Measurements from ENCODE around the gene TSPAN3. TPM values are rescaled to one million over a fixed set of nuclear protein-coding genes. Genes with fewer than 3 reads are reported as not detected.
A peak's percentile ranks its signal among the peaks of the same experiment; 100 is the strongest.

Gene TSPAN3
- total RNA-seq, 2 experiments from 2014 or later: 25.6 to 27.0 TPM

DNA sequence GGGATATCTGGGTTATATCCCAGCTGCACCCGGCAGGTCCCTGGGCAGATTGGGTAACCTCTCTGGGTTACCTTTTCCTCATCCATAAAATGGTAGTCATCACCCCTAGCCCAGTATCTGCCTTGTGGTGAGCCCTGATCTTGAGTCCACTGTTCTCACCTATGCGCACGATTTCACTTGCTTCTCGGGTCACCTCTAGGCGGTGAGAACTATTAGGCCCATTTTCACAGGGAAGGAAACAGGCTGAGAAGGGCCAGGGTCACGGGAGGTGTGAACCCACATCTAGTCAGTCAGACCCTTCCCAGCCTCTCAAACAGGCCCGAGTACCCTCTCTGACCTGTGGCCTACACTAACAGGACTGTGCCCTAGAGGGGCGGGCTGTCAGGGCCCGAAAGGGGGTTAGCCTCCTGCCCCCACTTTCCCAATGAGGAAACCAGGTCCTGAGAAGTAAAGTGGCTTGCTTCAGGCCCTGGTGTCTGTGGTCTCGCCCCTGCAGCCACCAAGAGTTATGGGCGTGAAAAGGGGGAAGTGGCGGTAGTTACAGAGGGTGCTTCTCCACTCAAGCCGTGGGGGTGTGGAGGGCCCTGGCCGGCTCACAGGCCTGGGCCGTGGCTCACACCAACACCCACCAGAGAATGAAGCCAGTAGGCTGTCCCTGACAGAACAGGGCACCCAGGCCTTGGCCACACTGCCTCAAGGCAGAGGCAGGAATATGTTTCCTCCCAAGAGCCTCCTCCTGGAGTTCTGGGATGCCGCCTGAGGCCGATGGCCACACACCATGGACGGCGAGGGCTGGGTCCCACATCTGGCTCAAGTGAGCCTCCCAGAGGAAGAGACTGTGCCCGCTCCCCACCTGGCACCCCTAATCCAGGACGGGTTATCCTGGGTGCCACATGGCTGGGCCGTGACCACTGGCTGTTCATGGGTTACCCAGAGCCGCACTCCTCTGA is 56.5 kb downstream of the TSPAN3 start:
- intact Hi-C loops (cut with micrococcal nuclease): loop anchor here (5.0 to 10.0 kb wide), 2 partner anchors 42 to 110 kb away; partner anchors contain the start of gene SCAPER
- POLR2A ChIA-PET: interaction anchor here (1.4 to 6.9 kb wide), 6 partner anchors 8 to 26 kb away, joined by 6 to 50 read pairs (median 12); partner anchors contain the start of gene PSTPIP1
- H3K9me3 Mint-ChIP-seq: no peaks in the 10 kb centered on the region
- peaks cover 41% of the 10 kb centered on the region for H3K36me3 Mint-ChIP-seq (ENCODE audit: low read depth)
- TF ChIP-seq, protein P1, sequence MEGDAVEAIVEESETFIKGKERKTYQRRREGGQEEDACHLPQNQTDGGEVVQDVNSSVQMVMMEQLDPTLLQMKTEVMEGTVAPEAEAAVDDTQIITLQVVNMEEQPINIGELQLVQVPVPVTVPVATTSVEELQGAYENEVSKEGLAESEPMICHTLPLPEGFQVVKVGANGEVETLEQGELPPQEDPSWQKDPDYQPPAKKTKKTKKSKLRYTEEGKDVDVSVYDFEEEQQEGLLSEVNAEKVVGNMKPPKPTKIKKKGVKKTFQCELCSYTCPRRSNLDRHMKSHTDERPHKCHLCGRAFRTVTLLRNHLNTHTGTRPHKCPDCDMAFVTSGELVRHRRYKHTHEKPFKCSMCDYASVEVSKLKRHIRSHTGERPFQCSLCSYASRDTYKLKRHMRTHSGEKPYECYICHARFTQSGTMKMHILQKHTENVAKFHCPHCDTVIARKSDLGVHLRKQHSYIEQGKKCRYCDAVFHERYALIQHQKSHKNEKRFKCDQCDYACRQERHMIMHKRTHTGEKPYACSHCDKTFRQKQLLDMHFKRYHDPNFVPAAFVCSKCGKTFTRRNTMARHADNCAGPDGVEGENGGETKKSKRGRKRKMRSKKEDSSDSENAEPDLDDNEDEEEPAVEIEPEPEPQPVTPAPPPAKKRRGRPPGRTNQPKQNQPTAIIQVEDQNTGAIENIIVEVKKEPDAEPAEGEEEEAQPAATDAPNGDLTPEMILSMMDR (IDR thresholded peaks at IDR 0.05): no peak
- CTCF ChIA-PET: interaction anchor here (1.1 to 8.1 kb wide), 6 partner anchors 9 to 41 kb away, joined by 4 to 86 read pairs (median 10); no protein-coding TSS in a partner anchor
- H3K27me3 Mint-ChIP-seq: no peaks in the 10 kb centered on the region
- H3K4me3 Mint-ChIP-seq: peak overlapping the region; percentile 57
- peak; percentile 60 for DNase-seq
- ATAC-seq: peak; percentile 40
- H3K4me1 Mint-ChIP-seq (ENCODE audit: low read depth): peaks cover 97% of the 10 kb centered on the region
- H3K27ac Mint-ChIP-seq: peak overlapping the region; percentile 100

DNA sequence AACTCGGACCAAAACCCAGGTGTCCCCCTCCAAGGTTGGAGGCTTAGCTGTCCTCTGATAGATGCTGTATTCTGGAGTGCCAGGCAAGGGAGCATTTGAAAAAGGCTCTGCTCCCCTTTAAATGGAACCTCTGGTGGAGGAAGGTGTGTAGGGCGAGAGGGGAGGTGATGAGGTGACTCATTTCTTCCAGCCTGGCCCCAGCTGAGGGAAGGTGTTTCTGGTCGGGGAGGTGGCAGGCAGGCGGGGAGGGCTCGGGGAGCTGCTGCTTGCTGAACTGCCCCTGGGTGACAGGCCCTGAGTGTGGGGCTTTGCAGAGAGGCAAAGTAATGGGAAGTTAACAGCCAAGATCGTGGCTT is 57.2 kb downstream of the TSPAN3 start:
- Mint-ChIP-seq H3K27ac (peak overlapping the region; percentile 100), H3K4me3 (peak overlapping the region; percentile 57), H3K27me3 (no peaks in the 10 kb centered on the region), H3K9me3 (no peaks in the 10 kb centered on the region), H3K36me3 (ENCODE audit: low read depth) (peaks cover 41% of the 10 kb centered on the region), H3K4me1 (ENCODE audit: low read depth) (peaks cover 97% of the 10 kb centered on the region)
- peak; percentile 97 for DNase-seq
- intact Hi-C loops (cut with micrococcal nuclease): loop anchor here (5.0 to 10.0 kb wide), 2 partner anchors 41 to 109 kb away; partner anchors contain the start of gene SCAPER
- ATAC-seq: peak; percentile 83
- ChIA-PET POLR2A (interaction anchor here (0.9 to 6.9 kb wide), 8 partner anchors 9 to 417 kb away, joined by 3 to 50 read pairs (median 8); partner anchors contain the start of gene PSTPIP1), CTCF (interaction anchor here (0.7 to 8.1 kb wide), 9 partner anchors 10 to 529 kb away, joined by 3 to 86 read pairs (median 6); no protein-coding TSS in a partner anchor)
- TF ChIP-seq, protein P1 (IDR thresholded peaks at IDR 0.05): peak; percentile 24

DNA sequence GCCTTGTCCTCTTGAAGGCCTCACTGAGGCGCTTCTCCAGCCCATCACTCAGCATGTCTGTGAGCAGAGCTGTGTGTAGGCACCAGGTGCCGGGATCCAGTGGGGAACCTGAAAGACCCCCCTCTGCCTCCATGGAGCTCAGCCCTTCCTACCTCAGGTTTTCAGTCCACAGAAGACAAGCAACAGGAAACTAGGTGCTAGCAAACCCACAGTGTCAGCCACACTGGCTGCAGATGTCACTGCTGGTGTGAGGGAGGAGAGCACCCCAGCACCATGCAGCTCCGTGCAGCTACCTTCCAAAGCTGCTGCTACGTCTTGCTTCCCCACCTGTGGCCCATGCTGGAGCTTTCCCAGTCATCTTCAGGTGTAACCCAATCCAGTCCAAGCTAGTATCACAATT is 58.0 kb downstream of the TSPAN3 start:
- H3K36me3 Mint-ChIP-seq (ENCODE audit: low read depth): peaks cover 40% of the 10 kb centered on the region
- POLR2A ChIA-PET: interaction anchor here (0.9 to 6.9 kb wide), 8 partner anchors 9 to 418 kb away, joined by 3 to 50 read pairs (median 8); partner anchors contain the start of gene PSTPIP1
- no peaks in the 10 kb centered on the region for H3K9me3 Mint-ChIP-seq
- intact Hi-C loops (cut with micrococcal nuclease): loop anchor here (5.0 to 10.0 kb wide), 2 partner anchors 41 to 108 kb away; partner anchors contain the start of gene SCAPER
- peak; percentile 75 for DNase-seq
- TF ChIP-seq, protein P1 (IDR thresholded peaks at IDR 0.05): no peak
- peak; percentile 52 for ATAC-seq
- H3K27ac Mint-ChIP-seq: peak overlapping the region; percentile 100
- H3K27me3 Mint-ChIP-seq: no peaks in the 10 kb centered on the region
- CTCF ChIA-PET: interaction anchor here (0.7 to 8.1 kb wide), 9 partner anchors 11 to 530 kb away, joined by 3 to 86 read pairs (median 6); no protein-coding TSS in a partner anchor
- H3K4me1 Mint-ChIP-seq (ENCODE audit: low read depth): peaks cover 93% of the 10 kb centered on the region
- peak overlapping the region; percentile 57 for H3K4me3 Mint-ChIP-seq

DNA sequence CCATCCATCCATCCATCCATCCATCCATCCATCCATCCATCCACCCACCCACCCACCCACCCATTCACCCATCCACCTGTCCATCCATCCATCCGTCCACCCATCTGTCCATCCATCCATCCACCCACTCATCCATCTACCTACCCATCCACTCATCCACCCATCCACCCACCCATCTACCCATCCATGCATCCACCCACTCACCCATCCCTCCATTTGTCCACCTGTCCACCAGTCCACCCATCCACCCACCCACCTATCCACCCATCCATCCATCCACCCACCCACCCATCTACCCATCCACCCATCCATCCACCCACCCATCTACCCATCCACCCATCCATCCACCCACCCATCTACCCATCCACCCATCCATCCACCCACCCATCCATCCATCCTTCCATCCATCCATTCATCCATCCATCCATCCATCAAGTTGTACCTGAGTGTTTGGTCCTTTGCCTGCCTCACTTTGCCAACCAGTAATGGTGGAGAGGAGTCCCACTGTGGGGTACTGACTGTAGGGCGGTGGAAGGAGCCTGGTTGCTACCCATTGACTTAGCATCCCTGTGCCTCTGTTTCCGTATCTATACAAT is 58.7 kb downstream of the TSPAN3 start:
- Mint-ChIP-seq H3K36me3 (ENCODE audit: low read depth) (peaks cover 45% of the 10 kb centered on the region), H3K4me1 (ENCODE audit: low read depth) (peaks cover 87% of the 10 kb centered on the region), H3K27ac (peak overlapping the region; percentile 100), H3K9me3 (no peaks in the 10 kb centered on the region), H3K4me3 (peak overlapping the region; percentile 57), H3K27me3 (no peaks in the 10 kb centered on the region)
- ATAC-seq (no peak), DNase-seq (no peak)
- ChIA-PET CTCF (interaction anchor here (1.2 to 8.1 kb wide), 6 partner anchors 12 to 531 kb away, joined by 3 to 86 read pairs (median 10); no protein-coding TSS in a partner anchor), POLR2A (interaction anchor here (1.8 to 6.9 kb wide), 4 partner anchors 8 to 24 kb away, joined by 6 to 50 read pairs (median 12); partner anchors contain the start of gene PSTPIP1)
- intact Hi-C loops (cut with micrococcal nuclease): loop anchor here (5.0 to 10.0 kb wide), 2 partner anchors 40 to 107 kb away; partner anchors contain the start of gene SCAPER
- TF ChIP-seq, protein P1 (IDR thresholded peaks at IDR 0.05): no peak
